HEK293 (cell line): Measurements from ENCODE around the gene GSG1.

Experiments used
- CTCF ChIA-PET: fragments of 350-600 bp; formaldehyde crosslinking; extraction: SDS; loops from one replicate; lab custom pipeline; 2021; ENCODE audit warnings: antibody characterized with exemption; lab: Yijun Ruan, JAX
- POLR2A ChIA-PET: fragments of 300-600 bp; formaldehyde crosslinking; extraction: SDS; loops from one replicate; lab custom pipeline; 2020; ENCODE audit warnings: antibody characterized with exemption, inconsistent platforms; lab: Yijun Ruan, JAX
- H3K27ac ChIP-seq: fragments of 200-500 bp; sonication (Bioruptor generic); 2 replicates; pipeline ENCODE4 v1.5.1; 2014; ENCODE audit warnings: low read depth, low read length, control low read depth, inconsistent platforms; ENCODE audit errors: extremely low read depth
- H3K36me3 ChIP-seq, 2 experiments: fragments of 200-500 bp in 1 of 2; sonication (Bioruptor generic) in 1 of 2; 1 replicate in 1 of 2; 2 replicates in 1 of 2; pipeline ENCODE4 v1.5.1; 2014 to 2017; ENCODE audit warnings: inconsistent platforms in 2 of 2, low read length in 2 of 2; ENCODE audit not compliant: control insufficient read depth in 2 of 2, insufficient read depth in 1 of 2
- H3K4me1 ChIP-seq: fragments of 200-500 bp; sonication (Bioruptor generic); 2 replicates; pipeline ENCODE4 v1.5.1; 2014; ENCODE audit warnings: mild to moderate bottlenecking, low read length, inconsistent platforms; ENCODE audit not compliant: control insufficient read depth, insufficient read depth
- H3K4me3 ChIP-seq: 2 replicates; pipeline ENCODE4 v1.5.1; 2011; ENCODE audit warnings: low read depth, mild to moderate bottlenecking, control low read depth, low read length, moderate library complexity
- H3K9me3 ChIP-seq: fragments of 200-500 bp; sonication (Bioruptor generic); 2 replicates; pipeline ENCODE4 v1.5.1; 2014; ENCODE audit warnings: low read depth, low read length, inconsistent platforms; ENCODE audit not compliant: control insufficient read depth, insufficient read depth
- RBAK ChIP-seq: fragments of 450-650 bp; formaldehyde crosslinking; IDR thresholded peaks from 2 replicates; pipeline ENCODE4 v1.5.1; 2016; ENCODE audit warnings: missing biosample characterization, missing genetic modification characterization
- SCRT2 ChIP-seq: fragments of 450-650 bp; formaldehyde crosslinking; IDR thresholded peaks from 2 replicates; pipeline ENCODE4 v1.5.1; 2016; ENCODE audit warnings: missing biosample characterization, missing genetic modification characterization
- ZBTB20 ChIP-seq: fragments of 450-650 bp; formaldehyde crosslinking; IDR thresholded peaks from 2 replicates; pipeline ENCODE4 v1.5.1; 2016; ENCODE audit warnings: missing biosample characterization, missing genetic modification characterization
- ZBTB6 ChIP-seq: fragments of 450-650 bp; formaldehyde crosslinking; IDR thresholded peaks from 2 replicates; pipeline ENCODE4 v1.5.1; 2017; ENCODE audit warnings: missing biosample characterization, missing genetic modification characterization
- ZNF202 ChIP-seq: fragments of 450-650 bp; formaldehyde crosslinking; IDR thresholded peaks from 2 replicates; pipeline ENCODE4 v1.5.1; 2016; ENCODE audit warnings: missing biosample characterization, missing genetic modification characterization, borderline replicate concordance
- ZNF223 ChIP-seq: fragments of 450-650 bp; formaldehyde crosslinking; IDR thresholded peaks from 2 replicates; pipeline ENCODE4 v1.5.1; 2016; ENCODE audit warnings: missing biosample characterization, missing genetic modification characterization
- ZNF23 ChIP-seq: fragments of 450-650 bp; formaldehyde crosslinking; IDR thresholded peaks from 2 replicates; pipeline ENCODE4 v1.5.1; 2016; ENCODE audit warnings: missing biosample characterization, missing genetic modification characterization, borderline replicate concordance
- ZNF416 ChIP-seq: fragments of 450-650 bp; formaldehyde crosslinking; IDR thresholded peaks from 2 replicates; pipeline ENCODE4 v1.5.1; 2016; ENCODE audit warnings: missing biosample characterization, missing genetic modification characterization
- ZNF423 ChIP-seq: fragments of 450-650 bp; formaldehyde crosslinking; IDR thresholded peaks from 2 replicates; pipeline ENCODE4 v1.5.1; 2016; ENCODE audit warnings: missing biosample characterization, missing genetic modification characterization
- ZNF518A ChIP-seq: fragments of 450-650 bp; formaldehyde crosslinking; conservative IDR thresholded peaks from 2 replicates; pipeline ENCODE4 v1.5.1; 2016; ENCODE audit warnings: low read depth, missing biosample characterization, missing genetic modification characterization
- ZNF624 ChIP-seq: fragments of 450-650 bp; formaldehyde crosslinking; IDR thresholded peaks from 2 replicates; pipeline ENCODE4 v1.5.1; 2017; ENCODE audit warnings: missing biosample characterization, missing genetic modification characterization
- ZNF677 ChIP-seq: fragments of 450-650 bp; IDR thresholded peaks from 2 replicates; pipeline ENCODE4 v1.5.0; 2018; ENCODE audit warnings: missing biosample characterization, mild to moderate bottlenecking, missing genetic modification characterization, moderate library complexity
- ZNF701 ChIP-seq: fragments of 450-650 bp; formaldehyde crosslinking; IDR thresholded peaks from 2 replicates; pipeline ENCODE4 v1.5.1; 2016; ENCODE audit warnings: missing biosample characterization, missing genetic modification characterization

The GSG1 gene

GRCh38 chr12:13079440-13079906 is 24.0 kb downstream of the GSG1 start:
- ChIA-PET POLR2A (no interaction called here), CTCF (interaction anchor here (0.6 to 1.2 kb wide), 7 partner anchors 9 to 393 kb away, joined by 3 to 8 read pairs (median 3); partner anchors contain the start of gene GPRC5A)
- no peaks in the 10 kb centered on the region for H3K9me3 ChIP-seq
- H3K27ac ChIP-seq = no peak overlapping the region
- H3K36me3 ChIP-seq = peaks cover 0 to 49% of the 10 kb centered on the region in 2 experiments; a peak in 2 of 3 replicates
- H3K4me3 ChIP-seq = no peak overlapping the region
- TF ChIP-seq SCRT2 (tag by site-specific recombination) (no peak), RBAK (tag by site-specific recombination) (no peak), ZNF202 (tag by site-specific recombination) (no peak), ZBTB6 (no peak), ZNF677 (tag by site-specific recombination) (no peak), ZNF223 (tag by site-specific recombination) (no peak), ZBTB20 (tag by site-specific recombination) (no peak), ZNF701 (tag by site-specific recombination) (no peak)
- TF ChIP-seq, all 188 proteins: peak for 0
- no peaks in the 10 kb centered on the region for H3K4me1 ChIP-seq

GRCh38 chr12:13075786-13076570 is 27.5 kb downstream of the GSG1 start:
- Histone ChIP-seq H3K27ac (no peak overlapping the region), H3K4me1 (no peaks in the 10 kb centered on the region), H3K9me3 (no peaks in the 10 kb centered on the region), H3K36me3 (peaks cover 0 to 58% of the 10 kb centered on the region in 2 experiments; a peak in 2 of 3 replicates), H3K4me3 (no peak overlapping the region)
- POLR2A ChIA-PET = no interaction called here
- CTCF ChIA-PET = no interaction called here
- TF ChIP-seq ZNF518A (no peak), ZNF23 (tag by site-specific recombination) (no peak), ZNF423 (tag by site-specific recombination) (no peak), ZNF624 (no peak)

- Histone ChIP-seq H3K4me3 (no peak overlapping the region), H3K4me1 (no peaks in the 10 kb centered on the region), H3K9me3 (no peaks in the 10 kb centered on the region), H3K27ac (no peak overlapping the region), H3K36me3 (peaks cover 0 to 57% of the 10 kb centered on the region in 2 experiments; a peak in 2 of 3 replicates)
- ChIA-PET POLR2A (no interaction called here), CTCF (no interaction called here)
- no peak for TF ChIP-seq ZNF416 (tag by site-specific recombination)
These were observed 28.4 kb downstream of the GSG1 start for GRCh38 chr12:13075118-13075480.
